Muscle of leg (tissue), 11 donors: ENCODE results near the gene CTTNBP2NL. TPM values are rescaled to one million over a fixed set of nuclear protein-coding genes. Genes with fewer than 3 reads are reported as not detected.
"Not testable (repeated sequence)": the region's sequence is repeated elsewhere in the genome, so short reads cannot be mapped to it uniquely, and the experiment has no call there.

Source experiments
- DNase-seq: peaks from one replicate; pipeline ENCODE4 v3.0.0; 2013
- H3K27ac ChIP-seq: one replicate; pipeline ENCODE4 v1.5.1; 2013; ENCODE audit warnings: mild to moderate bottlenecking, low read length, control low read depth
- H3K27me3 ChIP-seq: one replicate; pipeline ENCODE4 v1.6.1; 2013; ENCODE audit warnings: low read length; ENCODE audit not compliant: control insufficient read depth, insufficient read depth
- H3K36me3 ChIP-seq: one replicate; pipeline ENCODE4 v1.6.1; 2013; ENCODE audit warnings: low read length; ENCODE audit not compliant: control insufficient read depth, insufficient read depth
- H3K4me1 ChIP-seq: one replicate; pipeline ENCODE4 v1.6.1; 2013; ENCODE audit warnings: low read length; ENCODE audit not compliant: control insufficient read depth, insufficient read depth
- H3K4me3 ChIP-seq: one replicate; pipeline ENCODE4 v1.5.1; 2013; ENCODE audit warnings: low read length, control low read depth
- H3K9me3 ChIP-seq: replicated peaks from 2 replicates; pipeline ENCODE4 v1.6.1; 2013; ENCODE audit warnings: low read depth, low read length; ENCODE audit not compliant: control insufficient read depth
- WGBS: methylation state at CpG from one replicate; pipeline ENCODE4 v1.1.5; 2013; ENCODE audit warnings: missing lambda C conversion rate; ENCODE audit not compliant: insufficient coverage; 5-methylcytosine and 5-hydroxymethylcytosine counted together
- polyA plus RNA-seq, 8 donors: library from polyadenylated mRNA; unstranded; fragments of 120-200 nt; gene quantifications; one replicate each; pipeline versions ENCODE4 v1.2.1 to v1.2.3, GENCODE V29; 2013; ENCODE audit warnings: inconsistent platforms in 1 of 8, low replicate concordance in 1 of 8; ENCODE audit not compliant: insufficient read length in 8 of 8, insufficient read depth in 1 of 8
- total RNA-seq: library from RNA; stranded (reverse); fragments of 120-200 nt; gene quantifications from one replicate; pipeline ENCODE4 v1.2.4, GENCODE V29; 2013

The CTTNBP2NL gene
- total and polyA plus RNA-seq, 9 donors: 8.3 to 19.4 (median 15.1) TPM

DNA sequence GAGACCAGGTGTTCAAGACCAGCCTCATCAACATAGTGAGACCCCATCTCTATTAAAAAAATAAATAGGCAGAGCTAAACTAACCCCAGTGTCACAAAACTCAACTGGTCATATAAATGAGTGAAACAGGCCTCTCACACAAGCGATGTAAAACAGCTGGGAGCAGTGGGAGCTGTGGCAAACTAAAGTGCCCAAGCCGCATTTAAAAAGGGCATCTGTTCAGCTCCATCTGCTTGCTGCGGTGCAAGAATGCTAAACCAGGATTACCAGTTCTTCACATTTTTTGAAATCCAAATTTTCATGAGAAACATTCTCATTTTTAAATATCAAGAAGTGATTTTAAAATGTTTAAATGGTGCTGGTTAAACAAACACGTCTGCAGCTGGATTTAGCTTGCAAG is 62.7 kb downstream of the CTTNBP2NL start:
- WGBS: no CpG with 5 or more reads among the region's 4 CpGs
- Histone ChIP-seq H3K27me3 (no peaks in the 10 kb centered on the region), H3K4me1 (no peaks in the 10 kb centered on the region), H3K36me3 (peaks cover 38% of the 10 kb centered on the region), H3K4me3 (no peak overlapping the region), H3K27ac (no peak overlapping the region), H3K9me3 (no peaks in the 10 kb centered on the region)
- DNase-seq: no peak

DNA sequence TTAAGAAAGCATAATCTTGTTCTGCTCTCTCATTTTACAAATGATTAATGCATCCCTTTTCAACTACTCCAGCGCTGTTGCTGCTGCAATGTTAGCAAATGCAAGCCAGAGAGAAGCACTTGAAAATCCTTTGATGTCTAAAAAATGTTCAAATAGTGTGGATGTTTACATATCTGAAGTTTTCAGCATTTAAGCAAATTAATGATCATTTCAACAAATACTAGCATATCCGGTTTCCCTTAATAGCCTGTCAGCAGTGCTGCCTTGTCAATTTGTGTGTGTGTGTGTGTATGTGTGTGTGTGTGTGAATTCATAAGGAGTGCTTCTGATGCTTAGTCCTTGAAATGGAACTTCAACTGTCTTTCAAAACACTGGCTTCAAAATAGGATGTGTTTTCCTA is 64.6 kb downstream of the CTTNBP2NL start:
- H3K36me3 ChIP-seq: peaks cover 30% of the 10 kb centered on the region
- no peaks in the 10 kb centered on the region for H3K27me3 ChIP-seq
- DNase-seq: no peak
- no peaks in the 10 kb centered on the region for H3K9me3 ChIP-seq
- no peak overlapping the region for H3K27ac ChIP-seq
- H3K4me1 ChIP-seq: peaks cover 2% of the 10 kb centered on the region
- no CpG with 5 or more reads among the region's 2 CpGs for WGBS
- no peak overlapping the region for H3K4me3 ChIP-seq

DNA sequence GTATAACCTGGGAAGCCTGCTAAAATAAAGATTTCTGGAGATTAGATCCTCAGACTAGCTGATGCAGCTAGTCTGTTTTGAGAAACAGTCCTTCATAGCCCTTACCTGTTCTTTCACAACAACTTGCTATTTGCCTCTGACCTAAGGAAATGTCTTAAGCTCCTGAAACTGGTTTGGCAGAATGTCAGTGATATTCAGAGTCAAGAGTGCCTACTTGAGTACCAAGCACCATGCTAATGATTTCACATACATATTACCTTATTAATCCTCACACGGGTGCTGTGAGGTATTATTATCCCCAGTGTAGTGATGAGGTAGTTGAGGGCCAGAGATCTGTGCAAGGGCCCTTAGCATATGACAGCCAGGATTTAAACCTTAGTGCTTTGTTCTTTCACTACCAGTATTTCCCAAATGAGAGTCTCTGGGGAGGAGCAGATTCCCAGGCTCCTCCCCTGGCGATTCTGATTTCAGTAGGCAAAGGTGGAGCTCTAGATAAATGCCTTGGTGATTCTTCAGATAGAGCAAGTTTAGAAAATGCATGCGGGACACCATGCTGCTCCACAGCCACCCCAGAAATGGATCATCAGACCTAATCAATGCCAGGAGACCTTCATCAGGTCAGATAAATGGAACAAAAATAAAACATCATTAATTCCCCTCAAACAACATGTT is 65.3 kb downstream of the CTTNBP2NL start:
- Histone ChIP-seq H3K4me3 (no peak overlapping the region), H3K27me3 (no peaks in the 10 kb centered on the region), H3K4me1 (peaks cover 7% of the 10 kb centered on the region), H3K36me3 (peaks cover 22% of the 10 kb centered on the region), H3K9me3 (no peaks in the 10 kb centered on the region), H3K27ac (no peak overlapping the region)
- no peak for DNase-seq
- no CpG with 5 or more reads among the region's 3 CpGs for WGBS

DNA sequence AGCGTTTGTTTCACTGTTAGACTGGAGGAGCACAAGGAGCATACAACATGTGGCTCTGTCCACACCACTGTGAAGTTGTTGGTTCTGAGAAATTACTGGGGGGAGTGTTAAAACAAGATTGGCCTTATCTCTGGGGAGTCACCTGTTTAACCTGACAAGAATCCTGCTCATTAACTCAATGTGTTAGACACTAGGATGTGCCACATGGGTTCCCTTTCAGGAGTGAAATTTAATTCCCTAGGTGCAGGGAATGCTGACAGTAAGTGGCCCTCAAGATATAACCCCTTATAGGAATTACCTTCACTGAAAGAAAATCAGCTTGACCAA is 66.9 kb downstream of the CTTNBP2NL start:
- Histone ChIP-seq H3K27ac (no peak overlapping the region), H3K4me1 (peaks cover 7% of the 10 kb centered on the region), H3K9me3 (no peaks in the 10 kb centered on the region), H3K27me3 (no peaks in the 10 kb centered on the region), H3K4me3 (no peak overlapping the region), H3K36me3 (peaks cover 11% of the 10 kb centered on the region)
- DNase-seq: no peak
- 80% methylated on average over 1 of the region's 1 CpG for WGBS

DNA sequence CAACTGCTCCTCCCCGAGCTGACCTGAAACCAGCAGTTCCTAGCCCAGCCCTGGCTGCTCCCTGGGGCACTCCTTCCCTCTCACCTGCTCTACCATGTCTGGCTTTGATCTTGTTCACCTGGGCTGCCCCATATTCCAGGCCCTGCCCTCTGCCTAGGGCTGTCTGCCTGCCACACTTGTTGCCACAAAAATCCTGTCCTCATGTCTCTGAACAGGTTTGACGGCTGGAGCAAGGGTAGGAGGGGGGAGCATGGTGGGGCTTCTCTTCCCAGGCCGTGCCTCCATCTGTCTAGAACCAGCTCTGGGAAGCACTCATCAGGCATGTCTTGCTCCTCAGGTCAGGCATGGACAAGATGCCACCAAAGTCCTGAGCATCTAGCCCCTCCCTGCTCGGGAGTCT is 68.5 kb downstream of the CTTNBP2NL start:
- DNase-seq: no peak
- Histone ChIP-seq H3K27me3 (no peaks in the 10 kb centered on the region), H3K27ac (no peak overlapping the region), H3K36me3 (peaks cover 6% of the 10 kb centered on the region), H3K4me1 (peaks cover 7% of the 10 kb centered on the region), H3K4me3 (no peak overlapping the region), H3K9me3 (no peaks in the 10 kb centered on the region)
- 51% methylated on average over 2 of the region's 4 CpGs for WGBS

DNA sequence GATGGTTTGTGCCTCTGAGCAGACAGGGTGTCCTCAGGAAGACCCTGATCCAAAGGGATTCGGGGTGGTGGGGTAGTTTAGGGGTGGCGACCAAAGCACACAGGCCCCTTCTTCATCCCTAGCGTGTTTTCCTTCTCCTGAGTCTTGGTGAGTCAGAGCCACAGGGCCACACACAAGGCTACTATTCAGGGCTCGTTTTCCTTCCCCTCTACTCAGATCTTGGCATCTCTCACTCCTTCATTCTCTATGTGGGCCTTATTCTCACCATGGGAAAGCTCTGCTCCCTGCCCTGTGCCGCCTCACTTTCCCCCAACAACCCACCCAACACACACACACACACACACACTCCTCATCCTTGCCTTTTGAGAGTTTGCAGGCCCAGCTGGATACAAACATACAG is 69.1 kb downstream of the CTTNBP2NL start:
- H3K4me3 ChIP-seq: no peak overlapping the region
- DNase-seq: peak; percentile 21
- peaks cover 7% of the 10 kb centered on the region for H3K4me1 ChIP-seq
- H3K36me3 ChIP-seq: peaks cover 6% of the 10 kb centered on the region
- no peaks in the 10 kb centered on the region for H3K9me3 ChIP-seq
- 52% methylated on average over 2 of the region's 5 CpGs for WGBS
- no peaks in the 10 kb centered on the region for H3K27me3 ChIP-seq
- no peak overlapping the region for H3K27ac ChIP-seq

DNA sequence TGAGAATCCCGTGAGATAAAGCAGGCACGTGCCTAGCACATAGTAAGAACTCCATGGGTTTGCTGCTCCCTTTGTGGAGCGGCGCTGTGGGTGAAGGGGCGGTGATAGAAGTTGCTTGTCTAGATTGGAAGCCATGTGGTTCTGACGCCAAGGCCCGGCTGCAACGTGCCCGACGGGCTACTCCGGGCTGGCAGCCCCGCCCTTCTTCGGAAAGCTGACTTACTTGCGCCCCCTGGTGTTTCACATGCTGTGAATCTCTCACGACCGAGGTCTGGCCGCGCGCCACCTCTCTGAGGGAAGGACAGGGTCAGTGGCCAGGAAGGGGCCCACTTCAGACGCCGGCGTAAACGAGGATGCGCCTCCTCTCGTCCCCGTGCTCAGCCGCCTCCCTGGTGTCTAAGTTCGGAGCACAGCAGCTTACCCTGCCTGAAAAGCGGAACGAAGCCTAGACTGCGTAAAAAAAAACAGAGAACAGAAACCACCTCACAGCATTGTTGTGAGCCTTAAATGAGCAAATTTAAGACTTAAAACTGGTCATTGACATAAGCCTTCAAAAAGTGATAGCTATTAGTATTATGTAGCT is 70.2 kb downstream of the CTTNBP2NL start:
- H3K4me3 ChIP-seq: peak overlapping the region; percentile 47
- no peaks in the 10 kb centered on the region for H3K27me3 ChIP-seq
- peaks cover 7% of the 10 kb centered on the region for H3K4me1 ChIP-seq
- peaks cover 3% of the 10 kb centered on the region for H3K36me3 ChIP-seq
- peak overlapping the region; percentile 69 for H3K27ac ChIP-seq
- H3K9me3 ChIP-seq: no peaks in the 10 kb centered on the region
- peak; percentile 97 for DNase-seq
- 2% methylated on average over 27 of the region's 31 CpGs for WGBS

DNA sequence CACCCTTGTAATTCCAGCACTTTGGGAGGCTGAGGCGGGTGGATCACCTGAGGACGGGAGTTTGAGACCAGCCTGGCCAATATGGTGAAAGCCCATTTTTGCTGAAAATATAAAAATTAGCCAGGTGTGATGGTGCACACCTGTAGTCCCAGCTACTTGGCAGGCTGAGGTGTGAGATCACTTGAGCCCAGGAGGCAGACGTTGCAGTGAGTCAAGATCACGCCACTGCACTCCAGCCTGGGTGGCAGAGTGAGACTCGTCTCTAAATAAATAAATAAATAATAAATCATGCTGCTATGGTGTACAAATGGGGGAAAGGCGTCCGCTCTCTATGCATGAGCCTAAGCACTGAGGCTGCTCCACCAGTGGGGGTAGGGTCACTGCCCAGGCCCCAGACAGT is 74.3 kb downstream of the CTTNBP2NL start:
- not testable (repeated sequence) for H3K9me3 ChIP-seq, H3K36me3 ChIP-seq, H3K27ac ChIP-seq, H3K27me3 ChIP-seq, DNase-seq, H3K4me1 ChIP-seq, H3K4me3 ChIP-seq
- WGBS: no CpG with 5 or more reads among the region's 7 CpGs

DNA sequence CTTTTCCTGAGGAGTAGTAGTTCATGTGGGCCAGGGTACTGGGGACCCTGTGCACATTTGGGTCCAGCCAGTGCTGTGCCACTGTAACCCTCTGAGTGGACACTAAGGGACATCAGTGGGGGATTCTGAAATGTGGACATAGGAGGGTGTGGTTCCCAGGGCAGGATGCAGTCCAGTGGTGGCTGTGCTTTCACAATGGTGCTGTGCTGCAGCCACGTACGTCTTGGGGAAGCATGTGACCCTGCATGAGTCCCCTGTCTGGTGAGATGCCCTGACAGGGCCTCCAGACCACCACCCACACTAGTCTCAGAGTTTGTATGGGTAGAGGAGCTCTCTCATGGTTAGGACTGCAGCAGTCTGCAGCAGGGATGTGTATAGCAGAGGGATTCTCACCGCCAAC is 75.0 kb downstream of the CTTNBP2NL start:
- no peaks in the 10 kb centered on the region for H3K27me3 ChIP-seq
- peaks cover 1% of the 10 kb centered on the region for H3K4me1 ChIP-seq
- DNase-seq: no peak
- H3K9me3 ChIP-seq: no peaks in the 10 kb centered on the region
- H3K4me3 ChIP-seq: no peak overlapping the region
- H3K27ac ChIP-seq: no peak overlapping the region
- H3K36me3 ChIP-seq: no peaks in the 10 kb centered on the region
- no CpG with 5 or more reads among the region's 3 CpGs for WGBS

DNA sequence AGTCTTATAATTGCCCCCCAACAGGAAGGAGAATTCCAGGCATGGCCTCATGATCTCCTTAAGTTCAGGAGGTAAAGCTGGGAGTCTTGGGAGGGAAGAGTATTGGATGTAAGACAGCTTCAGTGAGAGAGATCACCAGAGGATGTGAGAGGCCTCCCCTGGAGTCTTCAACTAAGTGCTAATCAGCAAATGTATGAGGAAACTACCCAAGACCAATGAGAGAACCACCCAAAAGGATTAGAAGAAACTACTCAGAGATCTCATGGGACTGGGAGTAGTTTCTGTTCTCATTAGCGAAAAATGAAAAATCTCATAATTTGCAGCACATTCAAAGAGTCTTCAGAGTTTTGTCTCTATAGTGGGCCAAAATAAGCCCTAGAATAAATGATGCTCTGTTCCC is 76.1 kb downstream of the CTTNBP2NL start:
- Histone ChIP-seq H3K4me1 (no peaks in the 10 kb centered on the region), H3K9me3 (peaks cover 5% of the 10 kb centered on the region), H3K4me3 (no peak overlapping the region), H3K27ac (no peak overlapping the region), H3K36me3 (no peaks in the 10 kb centered on the region), H3K27me3 (no peaks in the 10 kb centered on the region)
- WGBS: no CpG with 5 or more reads among the region's 1 CpG
- DNase-seq: no peak

DNA sequence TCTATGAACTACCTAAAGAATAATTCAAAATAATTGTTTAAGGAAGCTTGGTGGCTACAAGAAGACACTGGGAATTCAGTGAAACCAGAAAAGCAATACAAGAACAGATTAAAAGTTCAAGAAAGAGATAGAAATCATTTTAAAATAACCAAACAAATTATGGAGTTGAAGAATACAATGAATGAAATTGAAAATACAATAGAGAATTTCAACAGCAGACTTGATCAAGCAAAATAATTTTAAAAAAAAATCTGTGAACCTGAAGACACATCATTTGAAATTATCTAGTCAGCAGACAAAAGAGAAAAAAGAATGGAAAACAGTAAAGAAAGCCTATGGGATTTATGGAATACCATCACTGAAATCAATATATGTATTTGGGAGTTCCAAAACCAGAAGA is 81.5 kb downstream of the CTTNBP2NL start:
- Histone ChIP-seq H3K9me3 (peaks cover 20% of the 10 kb centered on the region), H3K27me3 (peaks cover 2% of the 10 kb centered on the region), H3K4me1 (no peaks in the 10 kb centered on the region), H3K27ac (no peak overlapping the region), H3K4me3 (no peak overlapping the region), H3K36me3 (no peaks in the 10 kb centered on the region)
- DNase-seq: no peak
